GM23338 (cell line): ENCODE measurements around the gene CENPX. TPM values are rescaled to one million over a fixed set of nuclear protein-coding genes. Genes with fewer than 3 reads are reported as not detected.

Source experiments
- ATAC-seq: fragments of 200-7000 bp; cut with Tn5 transposase; 3 replicates; pipeline ENCODE4 v1.9.1; 2020
- DNase-seq: peaks from one replicate; pipeline ENCODE4 v3.0.0-alpha.2; 2015; ENCODE audit warnings: low spot score
- H2AFZ ChIP-seq: fragments of 200-600 bp; sonication (generic); 2 replicates; pipeline ENCODE4 v1.8.0; 2016; ENCODE audit warnings: antibody characterized with exemption, mild to moderate bottlenecking, moderate library complexity
- H3F3A ChIP-seq: fragments of 200-600 bp; sonication (generic); replicated peaks from 2 replicates; pipeline ENCODE4 v1.8.0; 2017; ENCODE audit warnings: antibody characterized with exemption, mixed run types, low read depth
- H3K27ac ChIP-seq: fragments of 200-600 bp; sonication (generic); 2 replicates; pipeline ENCODE4 v1.6.1; 2016; ENCODE audit warnings: low read depth
- H3K27me3 ChIP-seq: fragments of 200-600 bp; sonication (generic); 2 replicates; pipeline ENCODE4 v1.8.0; 2016; ENCODE audit warnings: mild to moderate bottlenecking, mixed run types, moderate library complexity; ENCODE audit not compliant: insufficient read depth
- H3K36me3 ChIP-seq: fragments of 200-600 bp; sonication (generic); 2 replicates; pipeline ENCODE4 v1.8.0; 2016; ENCODE audit warnings: mild to moderate bottlenecking; ENCODE audit not compliant: insufficient read depth
- H3K4me1 ChIP-seq: fragments of 200-600 bp; sonication (generic); 2 replicates; pipeline ENCODE4 v1.8.0; 2016; ENCODE audit warnings: mild to moderate bottlenecking, moderate library complexity; ENCODE audit not compliant: insufficient read depth
- H3K4me2 ChIP-seq: fragments of 200-600 bp; sonication (generic); 2 replicates; pipeline ENCODE4 v1.7.1; 2017; ENCODE audit warnings: mixed run types
- H3K4me3 ChIP-seq: fragments of 200-600 bp; sonication (generic); 2 replicates; pipeline ENCODE4 v1.6.1; 2016; ENCODE audit warnings: mixed run types
- H3K79me2 ChIP-seq: fragments of 200-600 bp; sonication (generic); replicated peaks from 2 replicates; pipeline ENCODE4 v1.8.0; 2017; ENCODE audit warnings: mild to moderate bottlenecking; ENCODE audit not compliant: insufficient read depth
- H3K9me2 ChIP-seq: fragments of 200-600 bp; sonication (generic); 2 replicates; pipeline ENCODE4 v1.8.0; 2017; ENCODE audit not compliant: insufficient read depth
- H4K20me1 ChIP-seq: fragments of 200-600 bp; sonication (generic); replicated peaks from 2 replicates; pipeline ENCODE4 v1.8.0; 2017; ENCODE audit warnings: mild to moderate bottlenecking; ENCODE audit not compliant: insufficient read depth
- H3K27ac Mint-ChIP-seq: 2 replicates; pipeline ENCODE4 v1.8.0; 2020; ENCODE audit warnings: inconsistent platforms, mild to moderate bottlenecking, moderate library complexity, mixed read lengths
- H3K27me3 Mint-ChIP-seq: 3 replicates; pipeline ENCODE4 v1.8.0; 2022; ENCODE audit warnings: low read depth, mild to moderate bottlenecking, moderate library complexity, mixed read lengths, inconsistent platforms; ENCODE audit not compliant: insufficient read depth, poor library complexity
- H3K36me3 Mint-ChIP-seq: 3 replicates; pipeline ENCODE4 v1.8.0; 2021; ENCODE audit warnings: low read depth, mild to moderate bottlenecking, inconsistent platforms, moderate library complexity, mixed read lengths
- H3K4me1 Mint-ChIP-seq: 3 replicates; pipeline ENCODE4 v1.8.0; 2020; ENCODE audit warnings: mild to moderate bottlenecking, inconsistent platforms, mixed read lengths
- H3K4me3 Mint-ChIP-seq: 3 replicates; pipeline ENCODE4 v1.8.0; 2021; ENCODE audit warnings: moderate library complexity, mild to moderate bottlenecking, inconsistent platforms, mixed read lengths
- H3K9me3 Mint-ChIP-seq: 3 replicates; pipeline ENCODE4 v1.8.0; 2020; ENCODE audit warnings: moderate library complexity, mild to moderate bottlenecking, inconsistent platforms, mixed read lengths
- CREB1 ChIP-seq: fragments of 250-450 bp; sonication (Bioruptor Pico); IDR thresholded peaks from 2 replicates; pipeline ENCODE4 v1.5.0; 2020; ENCODE audit warnings: low read depth, mild to moderate bottlenecking, moderate library complexity
- EZH2 ChIP-seq: fragments of 200-600 bp; sonication (generic); IDR thresholded peaks from one replicate; pipeline ENCODE4 v1.8.0; 2017; ENCODE audit warnings: antibody characterized with exemption, mild to moderate bottlenecking, low read depth; ENCODE audit not compliant: unreplicated experiment
- EZH2phosphoT487 ChIP-seq: fragments of 200-600 bp; sonication (generic); IDR thresholded peaks from one replicate; pipeline ENCODE4 v1.8.1; 2018; ENCODE audit warnings: antibody characterized with exemption; ENCODE audit not compliant: unreplicated experiment
- POLR2AphosphoS5 ChIP-seq: IDR thresholded peaks from 2 replicates; pipeline ENCODE4 v1.6.1; 2016; ENCODE audit warnings: antibody characterized with exemption, low read depth
- STAT1 ChIP-seq: IDR thresholded peaks from one replicate; pipeline ENCODE4 v1.6.1; 2016; ENCODE audit warnings: antibody characterized with exemption; ENCODE audit not compliant: unreplicated experiment
- ZNF331 ChIP-seq: fragments of 250-450 bp; sonication (Bioruptor Pico); IDR thresholded peaks from 2 replicates; pipeline ENCODE4 v1.5.0; 2020; ENCODE audit warnings: low read depth, mild to moderate bottlenecking, moderate library complexity
- ZNF462 ChIP-seq: fragments of 250-450 bp; sonication (Bioruptor Pico); IDR thresholded peaks from 2 replicates; pipeline ENCODE4 v1.5.0; 2020; ENCODE audit warnings: mild to moderate bottlenecking, moderate library complexity
- polyA plus RNA-seq: library from polyadenylated mRNA; unstranded; fragments of >200 nt; fragmentation: Nextera tagmentation; extraction: Ambion mirVana; gene quantifications from 2 replicates; pipeline ENCODE4 v1.2.1, GENCODE V29; 2016
- total RNA-seq: library from RNA; depleted of rRNA; stranded (reverse); fragments of >200 nt; shearing (Covaris generic); gene quantifications from 2 replicates; pipeline ENCODE4 v1.2.3, GENCODE V29; 2014
- TF ChIP-seq, protein P1 (sequence below): IDR thresholded peaks from one replicate; pipeline ENCODE4 v1.6.1; 2018; ENCODE audit warnings: antibody characterized with exemption; ENCODE audit not compliant: unreplicated experiment

CENPX gene
- total and polyA plus RNA-seq, 2 experiments from 2014 or later = 114 to 157 TPM

GRCh38 chr17:82041144-82041814 is 18.6 kb upstream of the CENPX start:
- Mint-ChIP-seq H3K27me3 (peaks cover 12% of the 10 kb centered on the region), H3K4me1 (peaks cover 21% of the 10 kb centered on the region), H3K27ac (no peak overlapping the region), H3K9me3 (no peaks in the 10 kb centered on the region; the same call in 2 of the 3 replicates), H3K36me3 (no peaks in the 10 kb centered on the region; the same call in 2 of the 3 replicates), H3K4me3 (no peak overlapping the region; the same call in 2 of the 3 replicates)
- Histone ChIP-seq H3F3A (peaks cover 5% of the 10 kb centered on the region; the same call in 1 of the 2 replicates), H2AFZ (no peak overlapping the region), H3K4me3 (no peak overlapping the region), H3K27ac (no peak overlapping the region), H3K79me2 (no peaks in the 10 kb centered on the region), H4K20me1 (no peaks in the 10 kb centered on the region), H3K36me3 (no peaks in the 10 kb centered on the region), H3K27me3 (no peaks in the 10 kb centered on the region), H3K4me2 (no peak overlapping the region), H3K9me2 (no peaks in the 10 kb centered on the region), H3K4me1 (no peaks in the 10 kb centered on the region; the same call in 1 of the 2 replicates)
- TF ChIP-seq STAT1 (no peak), EZH2 (no peak), POLR2AphosphoS5 (no peak), EZH2phosphoT487 (no peak), ZNF331 (no peak), ZNF462 (CRISPR knock-in tag) (no peak), CREB1 (CRISPR knock-in tag) (no peak)
- TF ChIP-seq, protein P1, sequence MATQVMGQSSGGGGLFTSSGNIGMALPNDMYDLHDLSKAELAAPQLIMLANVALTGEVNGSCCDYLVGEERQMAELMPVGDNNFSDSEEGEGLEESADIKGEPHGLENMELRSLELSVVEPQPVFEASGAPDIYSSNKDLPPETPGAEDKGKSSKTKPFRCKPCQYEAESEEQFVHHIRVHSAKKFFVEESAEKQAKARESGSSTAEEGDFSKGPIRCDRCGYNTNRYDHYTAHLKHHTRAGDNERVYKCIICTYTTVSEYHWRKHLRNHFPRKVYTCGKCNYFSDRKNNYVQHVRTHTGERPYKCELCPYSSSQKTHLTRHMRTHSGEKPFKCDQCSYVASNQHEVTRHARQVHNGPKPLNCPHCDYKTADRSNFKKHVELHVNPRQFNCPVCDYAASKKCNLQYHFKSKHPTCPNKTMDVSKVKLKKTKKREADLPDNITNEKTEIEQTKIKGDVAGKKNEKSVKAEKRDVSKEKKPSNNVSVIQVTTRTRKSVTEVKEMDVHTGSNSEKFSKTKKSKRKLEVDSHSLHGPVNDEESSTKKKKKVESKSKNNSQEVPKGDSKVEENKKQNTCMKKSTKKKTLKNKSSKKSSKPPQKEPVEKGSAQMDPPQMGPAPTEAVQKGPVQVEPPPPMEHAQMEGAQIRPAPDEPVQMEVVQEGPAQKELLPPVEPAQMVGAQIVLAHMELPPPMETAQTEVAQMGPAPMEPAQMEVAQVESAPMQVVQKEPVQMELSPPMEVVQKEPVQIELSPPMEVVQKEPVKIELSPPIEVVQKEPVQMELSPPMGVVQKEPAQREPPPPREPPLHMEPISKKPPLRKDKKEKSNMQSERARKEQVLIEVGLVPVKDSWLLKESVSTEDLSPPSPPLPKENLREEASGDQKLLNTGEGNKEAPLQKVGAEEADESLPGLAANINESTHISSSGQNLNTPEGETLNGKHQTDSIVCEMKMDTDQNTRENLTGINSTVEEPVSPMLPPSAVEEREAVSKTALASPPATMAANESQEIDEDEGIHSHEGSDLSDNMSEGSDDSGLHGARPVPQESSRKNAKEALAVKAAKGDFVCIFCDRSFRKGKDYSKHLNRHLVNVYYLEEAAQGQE = no peak
- DNase-seq (no peak), ATAC-seq (no peak)
